Fibroblast of skin of left biceps (primary cell): ENCODE data around the gene IMMP2L.

Source experiments
- DNase-seq, 2 experiments: peaks; one replicate each; pipeline ENCODE4 v3.0.0-alpha.2; 2013; ENCODE audit warnings: low read depth in 2 of 2

IMMP2L gene

GRCh38 chr7:111160297-111160696, 402.0 kb downstream of the IMMP2L start:
- no peak for DNase-seq

- no peak for DNase-seq
Measured at GRCh38 chr7:111159426-111159825, 402.9 kb downstream of the IMMP2L start.

GRCh38 chr7:111150709-111151108, 411.6 kb downstream of the IMMP2L start:
- no peak for DNase-seq

- no peak for DNase-seq
Measured at GRCh38 chr7:111147708-111148533, 414.4 kb downstream of the IMMP2L start.

- DNase-seq: no peak
Measured at GRCh38 chr7:111146136-111146535, 416.2 kb downstream of the IMMP2L start.

GRCh38 chr7:111145472-111145871, 416.8 kb downstream of the IMMP2L start:
- DNase-seq: no peak

GRCh38 chr7:111140091-111140865, 422.0 kb downstream of the IMMP2L start:
- DNase-seq: no peak

- DNase-seq: no peak
Measured at GRCh38 chr7:111138586-111138985, 423.7 kb downstream of the IMMP2L start.

GRCh38 chr7:111138193-111138569, 424.1 kb downstream of the IMMP2L start:
- DNase-seq: no peak

- no peak for DNase-seq
Measured at GRCh38 chr7:111137296-111138192, 424.7 kb downstream of the IMMP2L start.

- DNase-seq: no peak
Measured at GRCh38 chr7:111132833-111133232, 429.5 kb downstream of the IMMP2L start.

- DNase-seq: no peak
Measured at GRCh38 chr7:111129435-111129834, 432.9 kb downstream of the IMMP2L start.

GRCh38 chr7:111126987-111127386, 435.3 kb downstream of the IMMP2L start:
- no peak for DNase-seq

GRCh38 chr7:111115966-111116365, 446.3 kb downstream of the IMMP2L start:
- DNase-seq: no peak

GRCh38 chr7:111113263-111114017, 448.9 kb downstream of the IMMP2L start:
- no peak for DNase-seq

GRCh38 chr7:111112439-111112838, 449.9 kb downstream of the IMMP2L start:
- no peak for DNase-seq

GRCh38 chr7:111108496-111108895, 453.8 kb downstream of the IMMP2L start:
- no peak for DNase-seq

GRCh38 chr7:111108000-111108399, 454.3 kb downstream of the IMMP2L start:
- no peak for DNase-seq

- no peak for DNase-seq
Measured at GRCh38 chr7:111107579-111107978, 454.7 kb downstream of the IMMP2L start.

GRCh38 chr7:111105269-111105668, 457.0 kb downstream of the IMMP2L start:
- no peak for DNase-seq

- no peak for DNase-seq
Measured at GRCh38 chr7:111104710-111105109, 457.6 kb downstream of the IMMP2L start.
